RWPE2 (cell line): ENCODE results near the gene GP9.
"Not testable (repeated sequence)": the region's sequence is repeated elsewhere in the genome, so short reads cannot be mapped to it uniquely, and the experiment has no call there.

Experiments used
- ATAC-seq: fragments of 200-7000 bp; cut with Tn5 transposase; 3 replicates; pipeline ENCODE4 v1.9.1; 2021; ENCODE audit warnings: low read depth
- DNase-seq: peaks from one replicate; pipeline ENCODE4 v3.0.0-alpha.2; 2020; ENCODE audit warnings: low spot score
- H3K27ac ChIP-seq: fragments of 450-650 bp; 2 replicates; pipeline ENCODE4 v1.5.1; 2017; ENCODE audit warnings: mild to moderate bottlenecking; ENCODE audit not compliant: poor library complexity, severe bottlenecking
- H3K27me3 ChIP-seq: fragments of 250-450 bp; sonication (Bioruptor Pico); 2 replicates; pipeline ENCODE4 v1.5.1; 2021; ENCODE audit warnings: mild to moderate bottlenecking, moderate library complexity; ENCODE audit not compliant: insufficient read depth, poor library complexity, severe bottlenecking
- H3K36me3 ChIP-seq: fragments of 250-450 bp; sonication (Bioruptor Pico); 2 replicates; pipeline ENCODE4 v1.5.1; 2020; ENCODE audit warnings: low read depth, mild to moderate bottlenecking, moderate library complexity
- H3K4me1 ChIP-seq: fragments of 250-450 bp; sonication (Bioruptor Pico); 2 replicates; pipeline ENCODE4 v1.5.1; 2021; ENCODE audit warnings: mild to moderate bottlenecking, moderate library complexity; ENCODE audit not compliant: insufficient read depth, poor library complexity, severe bottlenecking
- H3K4me3 ChIP-seq: fragments of 250-450 bp; sonication (Bioruptor Pico); 2 replicates; pipeline ENCODE4 v1.5.1; 2021; ENCODE audit warnings: mild to moderate bottlenecking, moderate library complexity; ENCODE audit not compliant: severe bottlenecking
- H3K9me3 ChIP-seq: fragments of 250-450 bp; sonication (Bioruptor Pico); 2 replicates; pipeline ENCODE4 v1.5.1; 2021; ENCODE audit warnings: mild to moderate bottlenecking, moderate library complexity; ENCODE audit not compliant: severe bottlenecking
- TF ChIP-seq, protein P1 (sequence below): fragments of 450-650 bp; IDR thresholded peaks from one replicate; pipeline ENCODE4 v1.5.1; 2017; ENCODE audit warnings: mild to moderate bottlenecking, moderate library complexity; ENCODE audit not compliant: poor library complexity, severe bottlenecking

GP9 gene

DNA sequence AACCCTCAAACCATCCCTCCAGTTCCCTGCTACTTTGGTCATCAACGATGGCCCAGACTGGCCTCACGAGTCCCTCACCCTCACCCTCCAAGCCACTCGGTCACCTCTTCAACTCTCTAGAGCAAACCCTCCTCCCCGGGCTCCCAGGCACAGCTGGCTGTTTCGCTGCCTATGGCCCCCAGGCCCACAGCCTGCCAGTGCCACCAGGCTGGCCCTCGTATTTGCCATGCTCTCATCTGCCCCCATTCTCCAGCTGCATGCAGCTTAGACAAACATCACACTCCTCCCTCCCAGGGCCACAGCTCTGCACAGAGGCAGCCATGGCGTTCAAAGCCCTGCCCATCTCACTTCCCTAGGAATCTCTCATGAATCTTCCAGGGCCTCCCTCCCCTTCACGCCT, 47.2 kb downstream of the GP9 start:
- TF ChIP-seq, protein P1, sequence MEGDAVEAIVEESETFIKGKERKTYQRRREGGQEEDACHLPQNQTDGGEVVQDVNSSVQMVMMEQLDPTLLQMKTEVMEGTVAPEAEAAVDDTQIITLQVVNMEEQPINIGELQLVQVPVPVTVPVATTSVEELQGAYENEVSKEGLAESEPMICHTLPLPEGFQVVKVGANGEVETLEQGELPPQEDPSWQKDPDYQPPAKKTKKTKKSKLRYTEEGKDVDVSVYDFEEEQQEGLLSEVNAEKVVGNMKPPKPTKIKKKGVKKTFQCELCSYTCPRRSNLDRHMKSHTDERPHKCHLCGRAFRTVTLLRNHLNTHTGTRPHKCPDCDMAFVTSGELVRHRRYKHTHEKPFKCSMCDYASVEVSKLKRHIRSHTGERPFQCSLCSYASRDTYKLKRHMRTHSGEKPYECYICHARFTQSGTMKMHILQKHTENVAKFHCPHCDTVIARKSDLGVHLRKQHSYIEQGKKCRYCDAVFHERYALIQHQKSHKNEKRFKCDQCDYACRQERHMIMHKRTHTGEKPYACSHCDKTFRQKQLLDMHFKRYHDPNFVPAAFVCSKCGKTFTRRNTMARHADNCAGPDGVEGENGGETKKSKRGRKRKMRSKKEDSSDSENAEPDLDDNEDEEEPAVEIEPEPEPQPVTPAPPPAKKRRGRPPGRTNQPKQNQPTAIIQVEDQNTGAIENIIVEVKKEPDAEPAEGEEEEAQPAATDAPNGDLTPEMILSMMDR: no peak
- ATAC-seq: no peak
- no peak overlapping the region for H3K27ac ChIP-seq
- H3K4me3 ChIP-seq: no peak overlapping the region
- H3K36me3 ChIP-seq: 0 out of 2 replicates have a peak, but pooled peaks cover 5% of the 10 kb centered on the region
- no peaks in the 10 kb centered on the region for H3K9me3 ChIP-seq
- no peak for DNase-seq
- no peaks in the 10 kb centered on the region for H3K4me1 ChIP-seq
- H3K27me3 ChIP-seq: no peaks in the 10 kb centered on the region

DNA sequence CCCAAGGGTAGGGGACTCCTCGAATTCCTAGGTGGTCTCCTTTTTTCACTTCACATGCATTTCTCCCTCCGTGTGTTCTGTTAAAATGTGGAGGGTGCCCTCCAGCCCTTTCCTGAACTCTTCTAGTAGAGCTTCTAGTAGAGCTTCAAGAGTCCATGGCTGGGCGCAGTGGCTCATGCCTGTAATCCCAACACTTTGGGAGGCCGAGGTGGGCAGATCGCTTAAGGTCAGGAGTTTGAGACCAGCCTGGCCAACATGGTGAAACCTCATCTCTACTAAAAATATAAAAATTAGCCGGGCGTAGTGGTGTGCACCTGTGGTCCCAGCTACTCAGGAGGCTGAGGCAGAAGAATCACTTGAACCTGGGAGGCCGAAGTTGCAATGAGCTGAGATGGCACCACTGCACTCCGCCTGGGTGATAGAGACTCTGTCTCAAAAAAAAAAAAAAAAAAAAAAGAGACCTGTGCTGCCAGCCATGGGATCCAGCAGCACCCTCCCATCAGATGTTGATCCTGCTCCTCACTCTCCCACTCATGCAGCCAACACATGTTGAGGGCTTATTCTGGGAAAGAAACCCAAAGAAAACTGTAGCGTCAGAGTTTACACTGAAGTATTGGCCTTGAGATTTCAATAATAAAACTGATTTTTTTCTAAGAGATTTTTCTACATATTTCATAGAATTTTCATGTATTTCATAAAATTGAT, 50.6 kb downstream of the GP9 start:
- not testable (repeated sequence) for H3K27me3 ChIP-seq, H3K4me3 ChIP-seq, ATAC-seq, DNase-seq, H3K27ac ChIP-seq, H3K9me3 ChIP-seq, H3K4me1 ChIP-seq
- peaks cover 19% of the 10 kb centered on the region; the same call in 1 of the 2 replicates for H3K36me3 ChIP-seq
